ENCODE data around the gene MACROD2.

The MACROD2 gene

GRCh38 chr20:15575255-15575654 lies 1579.9 kb downstream of the MACROD2 start:
- TF ChIP-seq GLIS3 (CRISPR knock-in tag; IDR thresholded peaks at IDR 0.05), result no peak
- no peak for TF ChIP-seq BACH2 (CRISPR knock-in tag; IDR thresholded peaks at IDR 0.05; ENCODE audit: borderline replicate concordance)
- no peak for TF ChIP-seq ZFP30 (CRISPR knock-in tag; IDR thresholded peaks at IDR 0.05)
- no peak for ATAC-seq

DNA sequence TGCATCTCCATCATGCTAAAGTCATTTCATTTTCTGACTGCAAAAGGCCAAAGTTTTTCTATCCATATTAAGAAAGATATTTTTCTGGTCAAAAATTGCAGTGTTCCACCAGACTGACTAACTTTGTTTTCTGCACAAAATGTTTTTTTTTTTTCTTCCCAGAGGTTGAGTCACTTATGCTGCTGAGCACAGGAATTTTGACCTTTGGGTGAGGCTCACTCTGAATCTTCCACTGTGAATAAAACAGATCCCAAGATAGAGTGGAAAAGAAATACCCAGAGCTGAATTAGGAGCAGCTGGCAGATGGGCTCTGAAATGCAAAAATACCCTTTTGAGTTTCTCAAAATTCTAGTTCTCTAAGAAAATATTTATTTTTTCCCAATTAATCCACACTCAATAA lies 1581.1 kb downstream of the MACROD2 start:
- no peak for ATAC-seq

DNA sequence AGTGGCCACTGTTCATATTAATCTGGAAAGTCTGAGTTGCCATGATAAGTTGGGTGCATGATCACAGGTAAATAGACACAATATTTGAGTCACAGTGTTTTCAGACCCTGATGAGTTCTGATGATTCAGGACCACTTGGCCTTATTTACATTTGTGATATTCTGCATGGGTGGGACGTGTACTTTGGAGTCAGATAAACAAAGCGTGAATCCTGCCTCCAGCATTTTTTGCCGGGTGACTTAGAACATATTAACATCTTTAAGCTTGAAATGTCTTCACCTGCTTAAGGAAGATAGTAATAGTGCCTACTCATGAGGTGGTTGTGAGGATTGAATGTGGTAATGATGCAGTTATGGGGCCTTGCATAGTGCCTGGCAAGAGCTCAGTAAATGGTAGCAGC lies 1582.8 kb downstream of the MACROD2 start:
- TF ChIP-seq ZNF8 (CRISPR knock-in tag; IDR thresholded peaks at IDR 0.05) (no peak), ARNTL (CRISPR knock-in tag; IDR thresholded peaks at IDR 0.05; ENCODE audit: borderline replicate concordance, low read depth) (no peak), CSDC2 (CRISPR knock-in tag; IDR thresholded peaks at IDR 0.05) (no peak), ESRRG (CRISPR knock-in tag; IDR thresholded peaks at IDR 0.05) (no peak), RARB (CRISPR knock-in tag; IDR thresholded peaks at IDR 0.05) (no peak), ISL1 (CRISPR knock-in tag; IDR thresholded peaks at IDR 0.05) (no peak), TSHZ2 (CRISPR knock-in tag; IDR thresholded peaks at IDR 0.05) (no peak), GLIS3 (CRISPR knock-in tag; IDR thresholded peaks at IDR 0.05) (no peak), ZC3H10 (CRISPR knock-in tag; IDR thresholded peaks at IDR 0.05) (no peak), ZFP3 (CRISPR knock-in tag; IDR thresholded peaks at IDR 0.05) (no peak)
- TF ChIP-seq, protein P1, sequence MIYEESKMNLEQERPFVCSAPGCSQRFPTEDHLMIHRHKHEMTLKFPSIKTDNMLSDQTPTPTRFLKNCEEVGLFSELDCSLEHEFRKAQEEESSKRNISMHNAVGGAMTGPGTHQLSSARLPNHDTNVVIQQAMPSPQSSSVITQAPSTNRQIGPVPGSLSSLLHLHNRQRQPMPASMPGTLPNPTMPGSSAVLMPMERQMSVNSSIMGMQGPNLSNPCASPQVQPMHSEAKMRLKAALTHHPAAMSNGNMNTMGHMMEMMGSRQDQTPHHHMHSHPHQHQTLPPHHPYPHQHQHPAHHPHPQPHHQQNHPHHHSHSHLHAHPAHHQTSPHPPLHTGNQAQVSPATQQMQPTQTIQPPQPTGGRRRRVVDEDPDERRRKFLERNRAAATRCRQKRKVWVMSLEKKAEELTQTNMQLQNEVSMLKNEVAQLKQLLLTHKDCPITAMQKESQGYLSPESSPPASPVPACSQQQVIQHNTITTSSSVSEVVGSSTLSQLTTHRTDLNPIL (CRISPR knock-in tag; IDR thresholded peaks at IDR 0.05; ENCODE audit: low read depth), result no peak
- ATAC-seq, result no peak

More for the DNA sequence above, 1581.1 kb downstream of the MACROD2 start:
- TF ChIP-seq, protein P2, sequence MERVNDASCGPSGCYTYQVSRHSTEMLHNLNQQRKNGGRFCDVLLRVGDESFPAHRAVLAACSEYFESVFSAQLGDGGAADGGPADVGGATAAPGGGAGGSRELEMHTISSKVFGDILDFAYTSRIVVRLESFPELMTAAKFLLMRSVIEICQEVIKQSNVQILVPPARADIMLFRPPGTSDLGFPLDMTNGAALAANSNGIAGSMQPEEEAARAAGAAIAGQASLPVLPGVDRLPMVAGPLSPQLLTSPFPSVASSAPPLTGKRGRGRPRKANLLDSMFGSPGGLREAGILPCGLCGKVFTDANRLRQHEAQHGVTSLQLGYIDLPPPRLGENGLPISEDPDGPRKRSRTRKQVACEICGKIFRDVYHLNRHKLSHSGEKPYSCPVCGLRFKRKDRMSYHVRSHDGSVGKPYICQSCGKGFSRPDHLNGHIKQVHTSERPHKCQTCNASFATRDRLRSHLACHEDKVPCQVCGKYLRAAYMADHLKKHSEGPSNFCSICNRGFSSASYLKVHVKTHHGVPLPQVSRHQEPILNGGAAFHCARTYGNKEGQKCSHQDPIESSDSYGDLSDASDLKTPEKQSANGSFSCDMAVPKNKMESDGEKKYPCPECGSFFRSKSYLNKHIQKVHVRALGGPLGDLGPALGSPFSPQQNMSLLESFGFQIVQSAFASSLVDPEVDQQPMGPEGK (CRISPR knock-in tag; IDR thresholded peaks at IDR 0.05; ENCODE audit: borderline replicate concordance), result no peak
- TF ChIP-seq CSRNP3 (CRISPR knock-in tag; IDR thresholded peaks at IDR 0.05) (no peak), ISL1 (CRISPR knock-in tag; IDR thresholded peaks at IDR 0.05) (no peak), ZNF70 (CRISPR knock-in tag; IDR thresholded peaks at IDR 0.05) (no peak), ZFP3 (CRISPR knock-in tag; IDR thresholded peaks at IDR 0.05) (no peak), SNAI2 (CRISPR knock-in tag; IDR thresholded peaks at IDR 0.05) (no peak), ARNTL (CRISPR knock-in tag; IDR thresholded peaks at IDR 0.05; ENCODE audit: borderline replicate concordance, low read depth) (no peak), ESRRG (CRISPR knock-in tag; IDR thresholded peaks at IDR 0.05) (no peak), POU6F1 (CRISPR knock-in tag; IDR thresholded peaks at IDR 0.05; ENCODE audit: borderline replicate concordance, low read depth) (no peak)

DNA sequence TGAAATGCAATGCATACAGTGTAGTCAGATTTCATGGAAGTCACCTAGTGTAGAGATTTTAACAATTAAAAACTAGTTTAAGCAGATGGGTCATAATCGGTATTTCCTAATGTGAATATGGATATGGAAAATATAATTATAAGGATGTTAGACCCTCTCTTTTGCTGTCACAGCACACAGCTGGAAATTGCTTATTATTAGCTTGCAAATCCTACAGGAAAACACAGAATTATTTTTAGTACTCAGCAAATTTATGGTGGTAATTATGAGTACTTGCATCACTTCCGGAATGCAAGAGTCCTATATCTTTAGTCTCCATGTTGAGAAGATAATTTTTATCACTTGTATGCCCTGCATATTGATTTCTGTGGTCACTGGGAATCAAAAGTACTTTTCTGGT lies 1584.4 kb downstream of the MACROD2 start:
- no peak for ATAC-seq
- TF ChIP-seq ARNTL (CRISPR knock-in tag; IDR thresholded peaks at IDR 0.05; ENCODE audit: borderline replicate concordance, low read depth), result no peak
- no peak for TF ChIP-seq TOX (CRISPR knock-in tag; IDR thresholded peaks at IDR 0.05; ENCODE audit: borderline replicate concordance)
- TF ChIP-seq ZNF70 (CRISPR knock-in tag; IDR thresholded peaks at IDR 0.05), result no peak
- TF ChIP-seq CSDC2 (CRISPR knock-in tag; IDR thresholded peaks at IDR 0.05), result no peak
- TF ChIP-seq BACH2 (CRISPR knock-in tag; IDR thresholded peaks at IDR 0.05; ENCODE audit: borderline replicate concordance), result no peak
- no peak for TF ChIP-seq ZFP30 (CRISPR knock-in tag; IDR thresholded peaks at IDR 0.05)
- no peak for TF ChIP-seq RARB (CRISPR knock-in tag; IDR thresholded peaks at IDR 0.05)
- TF ChIP-seq ZFP3 (CRISPR knock-in tag; IDR thresholded peaks at IDR 0.05), result no peak
- no peak for TF ChIP-seq ISL1 (CRISPR knock-in tag; IDR thresholded peaks at IDR 0.05)
- TF ChIP-seq POU6F1 (CRISPR knock-in tag; IDR thresholded peaks at IDR 0.05; ENCODE audit: borderline replicate concordance, low read depth), result no peak
- no peak for TF ChIP-seq TCF4 (CRISPR knock-in tag; IDR thresholded peaks at IDR 0.05; ENCODE audit: borderline replicate concordance)
- TF ChIP-seq TSHZ2 (CRISPR knock-in tag; IDR thresholded peaks at IDR 0.05), result no peak
- no peak for TF ChIP-seq OSR1 (CRISPR knock-in tag; IDR thresholded peaks at IDR 0.05)
- TF ChIP-seq GLIS3 (CRISPR knock-in tag; IDR thresholded peaks at IDR 0.05), result no peak
- TF ChIP-seq ESRRG (CRISPR knock-in tag; IDR thresholded peaks at IDR 0.05), result no peak
